ENCODE data around the gene ZDHHC7.

Gene ZDHHC7

DNA sequence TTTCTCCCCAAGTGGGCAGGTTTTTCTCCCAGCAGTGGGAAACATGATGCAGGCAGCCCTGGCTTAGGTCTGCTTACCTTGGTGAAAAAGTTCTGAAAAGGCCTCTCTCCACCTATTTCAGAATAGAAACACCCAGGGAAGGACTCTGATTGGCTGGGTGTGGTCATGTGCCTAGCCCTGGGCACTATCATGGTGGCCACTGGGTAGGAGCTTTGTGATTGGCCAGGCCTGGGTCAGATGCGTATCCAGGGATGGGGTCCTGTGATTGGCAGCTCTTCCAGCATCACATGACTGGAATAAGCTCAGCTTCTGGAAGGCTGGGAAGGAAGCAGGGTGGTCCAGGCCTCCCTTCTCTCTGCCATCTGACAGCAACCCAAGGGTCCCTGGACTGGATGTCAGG, 53.5 kb downstream of the ZDHHC7 start:
- H3K27ac ChIP-seq: no peak overlapping the region
- TF ChIP-seq CTCF (conservative IDR thresholded peaks at IDR 0.05): no peak

DNA sequence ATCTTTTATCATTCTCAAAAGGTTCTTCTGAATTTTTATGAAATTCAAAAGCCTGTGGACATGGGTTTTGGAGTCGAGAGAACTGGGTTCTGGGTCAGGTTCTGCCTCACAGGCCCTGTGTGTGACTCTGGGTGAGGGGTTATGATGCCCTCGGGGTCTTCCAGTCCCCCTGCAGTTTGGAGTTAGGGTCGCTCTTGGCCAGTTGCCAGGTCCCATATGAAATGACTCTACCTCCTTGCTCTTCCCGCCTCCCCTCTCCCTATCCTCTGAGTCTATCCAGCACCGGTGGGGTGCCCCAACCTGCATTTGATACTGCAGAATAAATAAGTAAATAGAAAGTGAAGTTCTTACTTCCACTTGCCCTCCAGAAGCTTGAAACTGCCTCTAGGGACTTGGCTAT, 54.1 kb downstream of the ZDHHC7 start:
- no peak for TF ChIP-seq CTCF (conservative IDR thresholded peaks at IDR 0.05)
- no peak overlapping the region for H3K27ac ChIP-seq

DNA sequence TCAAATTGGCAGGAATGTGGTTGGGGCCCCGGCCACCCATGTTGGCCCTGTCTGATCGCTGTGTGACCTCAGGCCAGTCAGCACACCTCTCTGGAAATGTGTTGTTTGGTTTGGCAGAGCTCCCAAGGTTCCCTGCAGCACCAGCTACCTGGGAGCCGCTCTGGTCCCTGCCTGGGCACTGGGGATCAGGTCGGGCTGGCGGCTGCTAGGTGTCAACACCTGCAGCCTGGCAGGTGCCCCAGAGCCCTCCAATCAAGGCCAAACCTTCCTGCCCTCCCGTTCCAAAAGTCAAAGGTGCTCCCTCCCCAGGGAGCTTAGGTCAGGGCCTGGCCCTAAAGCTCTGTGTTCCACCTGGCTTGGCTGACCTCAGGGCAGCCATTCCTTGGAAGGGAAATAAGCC, 55.9 kb downstream of the ZDHHC7 start:
- TF ChIP-seq CTCF (conservative IDR thresholded peaks at IDR 0.05): no peak

DNA sequence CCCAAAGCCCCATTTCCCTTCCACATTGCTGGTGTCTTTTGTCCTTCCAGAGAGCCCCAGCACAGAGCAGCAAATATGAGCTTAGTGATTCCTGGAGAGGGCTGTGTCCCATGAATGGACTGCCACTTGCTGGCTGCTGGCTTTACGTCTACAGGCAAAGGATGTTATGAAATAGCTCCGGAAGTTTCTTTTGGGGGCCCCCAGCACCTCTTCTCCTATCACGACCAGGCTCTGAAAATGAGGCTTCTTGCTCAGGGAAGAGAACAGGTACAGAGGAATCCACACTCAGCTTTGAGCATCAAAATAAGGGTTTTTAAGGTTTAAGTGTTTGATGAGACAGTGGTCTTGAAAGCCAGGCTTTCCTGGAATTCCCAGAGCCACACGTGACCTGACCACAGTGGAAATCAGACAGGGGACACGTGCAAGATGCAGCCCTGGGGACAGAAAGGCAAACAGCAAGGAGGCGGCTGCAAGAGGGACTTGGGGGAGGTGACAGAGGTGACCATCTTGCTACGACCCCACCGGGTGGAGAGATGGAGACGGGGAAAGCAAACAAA, 58.1 kb downstream of the ZDHHC7 start:
- no peak overlapping the region for H3K27ac ChIP-seq
- TF ChIP-seq CTCF (conservative IDR thresholded peaks at IDR 0.05): no peak

More for the DNA sequence above, 55.9 kb downstream of the ZDHHC7 start:
- H3K27ac ChIP-seq: no peak overlapping the region

DNA sequence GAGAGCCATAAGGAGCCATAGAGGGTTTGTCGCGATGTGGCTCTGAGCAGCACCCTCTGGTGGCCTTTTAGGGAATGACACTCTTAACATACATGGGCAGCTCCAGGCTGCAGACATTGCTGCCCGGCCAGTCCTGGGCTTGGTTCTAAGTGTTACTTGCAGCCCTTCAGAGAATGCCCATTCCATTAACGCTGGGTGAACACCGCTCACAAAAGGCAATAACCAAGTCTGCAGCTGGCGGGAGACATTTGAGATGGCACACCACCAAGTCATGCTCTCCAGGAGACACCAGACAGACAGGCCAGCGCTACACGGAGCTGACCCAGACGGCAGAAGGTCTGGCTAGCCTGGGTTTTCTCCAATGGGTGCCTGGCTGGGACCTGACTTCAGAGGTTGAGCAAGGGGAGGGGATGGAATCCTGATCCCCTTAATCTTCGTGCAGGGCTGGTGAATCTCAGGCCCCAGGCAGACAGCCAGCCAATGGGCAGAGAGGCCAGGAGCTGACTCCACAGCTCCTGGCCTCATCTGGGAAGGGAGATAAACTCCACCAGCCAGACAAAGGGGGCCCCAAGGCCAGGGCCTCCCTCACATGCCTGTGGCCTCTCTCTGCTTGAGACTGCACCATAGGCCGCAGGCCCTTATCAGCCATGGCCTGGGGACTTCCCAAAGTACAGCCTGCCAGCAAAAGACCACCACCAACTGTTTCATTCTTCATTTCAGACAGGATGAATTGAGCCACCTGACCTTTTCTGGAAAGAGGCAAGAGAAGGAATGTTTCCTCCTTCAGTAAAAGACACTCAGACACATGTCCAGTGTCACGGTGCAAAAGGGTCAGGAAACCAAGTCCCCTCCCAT, 58.8 kb downstream of the ZDHHC7 start:
- no peak for TF ChIP-seq CTCF (conservative IDR thresholded peaks at IDR 0.05)
- no peak overlapping the region for H3K27ac ChIP-seq

- TF ChIP-seq CTCF (conservative IDR thresholded peaks at IDR 0.05): no peak
- H3K27ac ChIP-seq: no peak overlapping the region
Measured at GRCh38 chr16:84950906-84951305, 60.4 kb downstream of the ZDHHC7 start.

DNA sequence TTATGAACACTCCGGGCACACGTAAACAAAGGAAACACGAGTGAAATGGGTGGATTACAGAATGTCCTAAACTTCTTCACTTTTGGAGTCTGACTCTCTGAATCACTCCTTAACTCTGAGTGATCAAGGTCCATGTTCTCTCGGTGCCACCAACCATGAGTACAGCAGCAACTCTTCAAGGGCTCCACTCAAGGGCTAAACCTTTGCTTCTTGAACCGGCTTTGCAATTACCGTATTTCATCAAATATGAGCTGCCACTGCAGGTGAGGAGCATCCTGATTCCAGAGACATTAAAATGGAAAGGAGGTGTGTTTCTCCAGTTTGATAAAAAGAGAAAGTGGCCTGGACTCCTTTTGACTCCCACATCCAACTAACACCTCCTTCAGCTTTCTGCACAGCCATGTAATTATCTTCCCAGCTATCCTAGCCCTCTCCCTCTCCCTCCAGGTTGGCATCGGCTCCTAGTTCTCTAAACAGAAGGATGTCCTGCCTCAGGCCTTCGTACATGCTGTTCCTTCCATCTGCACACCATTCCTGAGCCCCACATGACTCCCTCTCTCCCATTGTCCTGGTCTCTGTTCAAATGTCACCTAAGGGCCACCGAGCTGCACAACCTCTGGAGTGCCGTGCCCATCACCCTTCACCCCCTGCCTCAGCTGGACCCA, 61.4 kb downstream of the ZDHHC7 start:
- no peak overlapping the region for H3K27ac ChIP-seq
- no peak for TF ChIP-seq CTCF (conservative IDR thresholded peaks at IDR 0.05)
